Ovary (tissue), 9 donors: ENCODE results near the gene STUM. TPM values are rescaled to one million over a fixed set of nuclear protein-coding genes. Genes with fewer than 3 reads are reported as not detected.

Experiments used
- DNase-seq, 5 donors: peaks; one replicate each; pipeline ENCODE4 v3.0.0-alpha.2; 2019 to 2020
- H3K27ac ChIP-seq, 2 donors: fragments of 200-600 bp; one replicate each; pipeline versions ENCODE4 v1.5.1 to v1.8.0; 2019 to 2022
- H3K27me3 ChIP-seq: fragments of 200-600 bp; one replicate; pipeline ENCODE4 v1.8.0; 2022
- H3K36me3 ChIP-seq: fragments of 200-600 bp; sonication (generic); one replicate; pipeline ENCODE4 v1.5.1; 2019
- H3K4me1 ChIP-seq: one replicate; pipeline ENCODE4 v1.8.1; 2013; ENCODE audit warnings: mild to moderate bottlenecking, moderate library complexity; ENCODE audit not compliant: insufficient read depth
- H3K4me3 ChIP-seq: fragments of 200-600 bp; sonication (generic); one replicate; pipeline ENCODE4 v1.5.1; 2017
- H3K9me3 ChIP-seq, 2 donors: fragments of 200-600 bp in 1 of 2; sonication (generic) in 1 of 2; one replicate each; pipeline versions ENCODE4 v1.5.1 to v1.8.1; 2013 to 2019; ENCODE audit warnings: mild to moderate bottlenecking in 1 of 2, moderate library complexity in 1 of 2
- CTCF ChIP-seq, 3 donors: fragments of 450-650 bp in 2 of 3; fragments of 200-600 bp in 1 of 3; IDR thresholded peaks; one replicate each; pipeline versions ENCODE4 v1.5.1 to v1.8.0; 2016 to 2022; ENCODE audit warnings: antibody characterized with exemption in 3 of 3, mild to moderate bottlenecking in 1 of 3
- EP300 ChIP-seq: sonication (generic); formaldehyde crosslinking; IDR thresholded peaks from one replicate; pipeline ENCODE4 v1.6.1; 2017; ENCODE audit warnings: antibody characterized with exemption
- POLR2A ChIP-seq: fragments of 450-650 bp; IDR thresholded peaks from one replicate; pipeline ENCODE4 v1.6.1; 2017; ENCODE audit warnings: antibody characterized with exemption, mild to moderate bottlenecking, moderate library complexity
- WGBS, 3 donors: extraction: QIAGEN DNeasy Blood & Tissue Kit in 1 of 3; methylation state at CpG; one replicate each; pipeline versions ENCODE4 v1.1.5 to v1.1.7; 2013 to 2017; 5-methylcytosine and 5-hydroxymethylcytosine counted together
- intact Hi-C, 4 donors: fragments of 100-400 bp; cut with DNase I; formaldehyde crosslinking; loops; one replicate each; pipeline versions ENCODE4 v1.11.0 to v1.15.1; 2022 to 2023
- polyA plus RNA-seq, 2 donors: library from polyadenylated mRNA; stranded (reverse); fragments of 200-250 nt in 1 of 2; fragments of 350-450 nt in 1 of 2; fragmentation: Illumina TruSeq in 1 of 2; extraction: RNeasy Lipid Tissue Mini Kit (QIAGEN cat#74804) in 1 of 2; gene quantifications; one replicate each; pipeline ENCODE4 v1.2.3, GENCODE V29; 2013 to 2014
- total RNA-seq, 7 donors: library from RNA; depleted of rRNA in 2 of 7; stranded (reverse); fragments of >200 nt in 2 of 7; fragmentation: NEBNext Ultra II Directional in 3 of 7; extraction: Animal tissue kit (Norgen Biotek cat#: 25700) in 3 of 7; gene quantifications; one replicate each; pipeline versions ENCODE4 v1.1.0 to v1.2.4, GENCODE V29; 2016 to 2023
- donor health status: DM: no; HTN: no; CAD: no; lungs with moderate emphysema.
- donor health status: DM: no; HTN: no; CAD: no.
- donor health status: Bipolar disorder and iron deficiency.
- donor health status: DM: yes; HTN: yes; CAD: no.
- donor health status: DM: no; HTN: no; CAD: no.
- donor health status: DM: yes; HTN: yes; CAD: no.

STUM gene
- total and polyA plus RNA-seq, 9 donors = 0.24 to 6.1 (median 2.5) TPM

- H3K27me3 ChIP-seq = no peaks in the 10 kb centered on the region
- 58 to 67% (median 65%) methylated on average over 4 of the region's 4 CpGs for WGBS, 3 donors
- intact Hi-C loops = no loop called here
- no peak for TF ChIP-seq EP300
- no peak for TF ChIP-seq POLR2A
- TF ChIP-seq CTCF (IDR thresholded peaks at IDR 0.05) = no peak
- no peaks in the 10 kb centered on the region for H3K36me3 ChIP-seq
- H3K4me3 ChIP-seq = no peak overlapping the region
- no peak for DNase-seq
- H3K4me1 ChIP-seq = peaks cover 5% of the 10 kb centered on the region
- H3K9me3 ChIP-seq = no peaks in the 10 kb centered on the region
- H3K27ac ChIP-seq = no peak overlapping the region
Observed at GRCh38 chr1:226552061-226552460, 3.5 kb downstream of the STUM start.

GRCh38 chr1:226553266-226553923, 4.8 kb downstream of the STUM start:
- peaks cover 2% of the 10 kb centered on the region for H3K4me1 ChIP-seq
- H3K27me3 ChIP-seq = no peaks in the 10 kb centered on the region
- no peak overlapping the region for H3K4me3 ChIP-seq
- no peak for TF ChIP-seq POLR2A
- TF ChIP-seq CTCF (IDR thresholded peaks at IDR 0.05) = no peak
- TF ChIP-seq EP300 = no peak
- no peak overlapping the region for H3K27ac ChIP-seq
- intact Hi-C loops = no loop called here
- H3K36me3 ChIP-seq = no peaks in the 10 kb centered on the region
- 91 to 92% (median 92%) methylated on average over 2 of the region's 2 CpGs for WGBS, 3 donors
- DNase-seq = no peak
- H3K9me3 ChIP-seq = no peaks in the 10 kb centered on the region

- H3K9me3 ChIP-seq = no peaks in the 10 kb centered on the region
- no peaks in the 10 kb centered on the region for H3K27me3 ChIP-seq
- DNase-seq = no peak
- H3K27ac ChIP-seq = no peak overlapping the region
- intact Hi-C loops = no loop called here
- TF ChIP-seq CTCF (IDR thresholded peaks at IDR 0.05) = no peak
- TF ChIP-seq EP300 = no peak
- no peak for TF ChIP-seq POLR2A
- H3K36me3 ChIP-seq = no peaks in the 10 kb centered on the region
- 86 to 89% (median 88%) methylated on average over 6 of the region's 6 CpGs for WGBS, 3 donors
- H3K4me1 ChIP-seq = peaks cover 2% of the 10 kb centered on the region
- H3K4me3 ChIP-seq = no peak overlapping the region
Observed at GRCh38 chr1:226553924-226554282, 5.3 kb downstream of the STUM start.

- no peak overlapping the region for H3K4me3 ChIP-seq
- no peaks in the 10 kb centered on the region for H3K9me3 ChIP-seq
- no peak for DNase-seq
- TF ChIP-seq CTCF (IDR thresholded peaks at IDR 0.05) (no peak), EP300 (no peak), POLR2A (no peak)
- H3K27ac ChIP-seq = no peak overlapping the region
- H3K4me1 ChIP-seq = peaks cover 2% of the 10 kb centered on the region
- WGBS, 3 donors = 82 to 96% (median 92%) methylated on average over 4 of the region's 4 CpGs
- H3K27me3 ChIP-seq = no peaks in the 10 kb centered on the region
- H3K36me3 ChIP-seq = no peaks in the 10 kb centered on the region
- intact Hi-C loops = no loop called here
Observed at GRCh38 chr1:226555092-226555491, 6.5 kb downstream of the STUM start.
